ENCODE results near the gene FCER2. TPM values are rescaled to one million over a fixed set of nuclear protein-coding genes. Genes with fewer than 3 reads are reported as not detected.
A peak's percentile ranks its signal among the peaks of the same experiment; 100 is the strongest.

The FCER2 gene
- polyA plus RNA-seq, 2 donors, result 0.02 TPM; not detected in 1

- 50 to 58% methylated on average over 21 of the region's 21 CpGs for WGBS, 2 donors
- Histone ChIP-seq H3K36me3 (ENCODE audit: control insufficient read depth in 2 of 2, insufficient read depth in 2 of 2, low read length in 1 of 2) (no peaks in the 10 kb centered on the region), H3K4me1 (ENCODE audit: control insufficient read depth in 2 of 2, insufficient read depth in 2 of 2, low read length in 1 of 2) (peaks cover 0 to 3% of the 10 kb centered on the region in 2 donors), H3K27me3 (ENCODE audit: control insufficient read depth in 1 of 2, insufficient read depth in 2 of 2, low read length in 2 of 2) (no peaks in the 10 kb centered on the region), H3K4me3 (ENCODE audit: low read depth in 1 of 2, low read length in 2 of 2) (peak overlapping the region in 1 of 2 donors; percentile 5), H3K27ac (ENCODE audit: low read depth in 2 of 2, low read length in 1 of 2) (no peak overlapping the region), H3K9me3 (ENCODE audit: control insufficient read depth in 2 of 2, insufficient read depth in 1 of 2, low read depth in 1 of 2, low read length in 1 of 2) (no peaks in the 10 kb centered on the region)
Measured at GRCh38 chr19:7674010-7675005, 27.6 kb downstream of the FCER2 start.

DNA sequence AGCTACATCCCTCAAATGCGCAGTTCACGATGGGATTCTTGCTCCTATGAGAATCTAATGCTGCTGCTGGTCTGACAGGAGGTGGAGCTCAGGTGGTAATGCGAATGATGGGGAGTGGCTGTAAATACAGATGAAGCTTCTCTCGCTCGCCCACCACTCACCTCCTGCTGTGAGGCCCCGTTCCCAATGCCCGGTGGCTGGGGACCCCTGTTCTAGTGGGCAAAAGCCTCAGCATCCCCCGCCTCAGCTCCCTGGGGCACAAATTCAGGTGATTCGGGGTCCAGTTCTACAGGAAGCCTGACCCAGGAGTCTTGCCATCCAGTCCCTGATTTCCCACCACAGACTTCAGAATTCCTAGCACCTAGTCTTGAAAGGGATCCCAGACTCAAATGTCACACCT is 29.4 kb downstream of the FCER2 start:
- WGBS, 2 donors, result 44 to 47% methylated on average over 9 of the region's 9 CpGs
- no peaks in the 10 kb centered on the region for H3K36me3 ChIP-seq (ENCODE audit: control insufficient read depth in 2 of 2, insufficient read depth in 2 of 2, low read length in 1 of 2)
- no peak overlapping the region for H3K27ac ChIP-seq (ENCODE audit: low read depth in 2 of 2, low read length in 1 of 2)
- no peak overlapping the region for H3K4me3 ChIP-seq (ENCODE audit: low read depth in 1 of 2, low read length in 2 of 2)
- H3K4me1 ChIP-seq (ENCODE audit: control insufficient read depth in 2 of 2, insufficient read depth in 2 of 2, low read length in 1 of 2), result no peaks in the 10 kb centered on the region
- no peaks in the 10 kb centered on the region for H3K9me3 ChIP-seq (ENCODE audit: control insufficient read depth in 2 of 2, insufficient read depth in 1 of 2, low read depth in 1 of 2, low read length in 1 of 2)
- no peaks in the 10 kb centered on the region for H3K27me3 ChIP-seq (ENCODE audit: control insufficient read depth in 1 of 2, insufficient read depth in 2 of 2, low read length in 2 of 2)

DNA sequence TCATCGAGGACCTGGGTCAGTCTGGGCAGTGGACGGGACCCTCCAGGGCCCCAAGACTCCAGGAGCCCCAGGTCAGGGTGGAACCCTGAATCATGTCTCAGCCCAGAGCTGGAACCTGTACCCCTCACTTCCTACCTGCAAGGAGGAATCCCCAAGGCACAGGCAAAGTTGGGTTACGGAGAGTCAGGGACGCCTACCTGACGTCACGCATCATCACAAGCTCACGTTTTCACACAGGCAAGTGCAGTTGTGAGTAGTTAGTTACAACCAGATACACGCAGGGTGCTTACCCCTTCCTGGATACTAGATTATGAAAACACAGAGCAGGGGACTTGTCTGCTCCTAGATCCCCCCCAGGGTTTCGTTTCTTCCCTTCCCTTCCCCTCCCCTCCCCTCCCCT is 31.1 kb downstream of the FCER2 start:
- H3K36me3 ChIP-seq (ENCODE audit: control insufficient read depth in 2 of 2, insufficient read depth in 2 of 2, low read length in 1 of 2), result no peaks in the 10 kb centered on the region
- no peaks in the 10 kb centered on the region for H3K27me3 ChIP-seq (ENCODE audit: control insufficient read depth in 1 of 2, insufficient read depth in 2 of 2, low read length in 2 of 2)
- no peaks in the 10 kb centered on the region for H3K4me1 ChIP-seq (ENCODE audit: control insufficient read depth in 2 of 2, insufficient read depth in 2 of 2, low read length in 1 of 2)
- H3K27ac ChIP-seq (ENCODE audit: low read depth in 2 of 2, low read length in 1 of 2), result no peak overlapping the region
- no peaks in the 10 kb centered on the region for H3K9me3 ChIP-seq (ENCODE audit: control insufficient read depth in 2 of 2, insufficient read depth in 1 of 2, low read depth in 1 of 2, low read length in 1 of 2)
- no peak overlapping the region for H3K4me3 ChIP-seq (ENCODE audit: low read depth in 1 of 2, low read length in 2 of 2)
- WGBS, 2 donors, result 27 to 30% methylated on average over 9 of the region's 9 CpGs

DNA sequence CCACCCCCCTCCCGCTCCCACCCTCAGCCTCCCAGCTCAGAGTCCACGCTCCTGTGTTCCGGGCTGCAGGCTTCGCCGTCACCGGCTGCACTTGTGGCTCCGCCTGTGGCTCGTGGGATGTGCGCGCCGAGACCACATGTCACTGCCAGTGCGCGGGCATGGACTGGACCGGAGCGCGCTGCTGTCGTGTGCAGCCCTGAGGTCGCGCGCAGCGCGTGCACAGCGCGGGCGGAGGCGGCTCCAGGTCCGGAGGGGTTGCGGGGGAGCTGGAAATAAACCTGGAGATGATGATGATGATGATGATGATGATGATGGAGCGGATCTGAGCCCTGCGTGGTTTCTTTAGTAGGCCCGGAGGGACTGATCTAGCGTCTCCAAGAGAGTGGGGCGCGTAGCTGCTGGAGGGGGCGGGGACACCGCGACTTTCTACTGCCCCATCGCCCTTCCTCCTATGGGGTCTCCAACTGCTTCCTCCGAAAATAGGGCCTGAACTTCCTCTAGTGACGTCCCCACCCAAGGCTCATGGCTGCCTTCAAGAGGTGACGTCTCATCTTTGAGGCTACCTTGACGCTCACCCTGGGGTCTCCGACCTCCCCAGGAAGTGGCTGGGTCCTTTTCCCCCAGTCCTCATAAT is 31.7 kb downstream of the FCER2 start:
- no peaks in the 10 kb centered on the region for H3K9me3 ChIP-seq (ENCODE audit: control insufficient read depth in 2 of 2, insufficient read depth in 1 of 2, low read depth in 1 of 2, low read length in 1 of 2)
- no peak overlapping the region for H3K27ac ChIP-seq (ENCODE audit: low read depth in 2 of 2, low read length in 1 of 2)
- H3K36me3 ChIP-seq (ENCODE audit: control insufficient read depth in 2 of 2, insufficient read depth in 2 of 2, low read length in 1 of 2), result no peaks in the 10 kb centered on the region
- 3% methylated on average over 43 of the region's 43 CpGs for WGBS, 2 donors
- H3K27me3 ChIP-seq (ENCODE audit: control insufficient read depth in 1 of 2, insufficient read depth in 2 of 2, low read length in 2 of 2), result no peaks in the 10 kb centered on the region
- no peaks in the 10 kb centered on the region for H3K4me1 ChIP-seq (ENCODE audit: control insufficient read depth in 2 of 2, insufficient read depth in 2 of 2, low read length in 1 of 2)
- H3K4me3 ChIP-seq (ENCODE audit: low read depth in 1 of 2, low read length in 2 of 2), result no peak overlapping the region

- no peak overlapping the region for H3K27ac ChIP-seq (ENCODE audit: low read depth in 2 of 2, low read length in 1 of 2)
- 29 to 34% methylated on average over 9 of the region's 9 CpGs for WGBS, 2 donors
- H3K36me3 ChIP-seq (ENCODE audit: control insufficient read depth in 2 of 2, insufficient read depth in 2 of 2, low read length in 1 of 2), result no peaks in the 10 kb centered on the region
- H3K9me3 ChIP-seq (ENCODE audit: control insufficient read depth in 2 of 2, insufficient read depth in 1 of 2, low read depth in 1 of 2, low read length in 1 of 2), result no peaks in the 10 kb centered on the region
- H3K27me3 ChIP-seq (ENCODE audit: control insufficient read depth in 1 of 2, insufficient read depth in 2 of 2, low read length in 2 of 2), result no peaks in the 10 kb centered on the region
- H3K4me3 ChIP-seq (ENCODE audit: low read depth in 1 of 2, low read length in 2 of 2), result no peak overlapping the region
- no peaks in the 10 kb centered on the region for H3K4me1 ChIP-seq (ENCODE audit: control insufficient read depth in 2 of 2, insufficient read depth in 2 of 2, low read length in 1 of 2)
Measured at GRCh38 chr19:7669641-7670040, 32.3 kb downstream of the FCER2 start.

DNA sequence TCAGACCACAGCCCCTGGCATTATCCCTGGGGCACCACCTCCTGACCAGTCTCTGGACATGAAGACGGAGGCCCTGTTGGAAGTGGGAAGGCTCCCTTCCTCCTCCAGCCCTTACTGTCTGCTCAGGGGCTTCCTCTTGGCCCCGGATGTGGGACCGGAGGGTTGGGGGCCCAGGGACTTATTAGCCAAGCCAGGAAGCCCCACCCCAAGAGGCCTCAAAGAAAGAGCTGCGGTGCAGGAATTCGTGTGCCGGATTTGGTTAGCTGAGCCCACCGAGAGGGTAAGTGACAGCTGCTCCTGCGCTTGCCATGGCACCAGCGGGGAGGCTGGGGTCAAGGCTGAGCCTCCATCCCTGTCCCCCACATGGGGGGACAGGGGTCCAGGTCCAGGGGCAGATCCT is 33.1 kb downstream of the FCER2 start, which contains the start of gene RETN:
TSS of gene RETN (plus strand) at position 208 of the 400 bp plus-strand sequence. CDS start 278 bp downstream, outside the sequence.
- H3K9me3 ChIP-seq (ENCODE audit: control insufficient read depth in 2 of 2, insufficient read depth in 1 of 2, low read depth in 1 of 2, low read length in 1 of 2), result no peaks in the 10 kb centered on the region
- no peaks in the 10 kb centered on the region for H3K36me3 ChIP-seq (ENCODE audit: control insufficient read depth in 2 of 2, insufficient read depth in 2 of 2, low read length in 1 of 2)
- WGBS, 2 donors, result 62 to 68% methylated on average over 9 of the region's 9 CpGs
- H3K4me1 ChIP-seq (ENCODE audit: control insufficient read depth in 2 of 2, insufficient read depth in 2 of 2, low read length in 1 of 2), result no peaks in the 10 kb centered on the region
- no peak within 1 kb of the TSS for H3K4me3 ChIP-seq (ENCODE audit: low read depth in 1 of 2, low read length in 2 of 2)
- H3K27ac ChIP-seq (ENCODE audit: low read depth in 2 of 2, low read length in 1 of 2), result no peak within 1 kb of the TSS
- no peaks in the 10 kb centered on the region for H3K27me3 ChIP-seq (ENCODE audit: control insufficient read depth in 1 of 2, insufficient read depth in 2 of 2, low read length in 2 of 2)

DNA sequence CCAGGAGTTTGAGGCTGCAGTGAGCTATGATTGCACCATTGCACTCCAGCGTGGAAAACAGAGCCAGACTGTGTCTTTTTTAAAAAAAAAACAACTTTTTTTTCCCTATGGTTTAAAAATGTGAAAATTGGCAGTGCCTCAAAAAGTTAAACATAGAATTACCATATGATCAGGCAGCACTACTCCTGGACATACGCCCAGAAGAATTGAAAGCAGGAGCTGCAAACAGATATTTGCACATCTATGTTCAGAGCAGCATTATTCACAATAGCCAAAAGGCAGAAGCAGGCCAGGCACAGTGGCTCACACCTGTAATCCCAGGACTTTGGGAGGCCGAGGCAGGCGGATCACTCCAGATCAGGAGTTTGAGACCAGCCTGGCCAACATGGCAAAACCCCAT is 36.9 kb downstream of the FCER2 start:
- Histone ChIP-seq H3K4me3 (ENCODE audit: low read depth in 1 of 2, low read length in 2 of 2) (no peak overlapping the region), H3K36me3 (ENCODE audit: control insufficient read depth in 2 of 2, insufficient read depth in 2 of 2, low read length in 1 of 2) (no peaks in the 10 kb centered on the region), H3K4me1 (ENCODE audit: control insufficient read depth in 2 of 2, insufficient read depth in 2 of 2, low read length in 1 of 2) (no peaks in the 10 kb centered on the region), H3K27ac (ENCODE audit: low read depth in 2 of 2, low read length in 1 of 2) (no peak overlapping the region), H3K9me3 (ENCODE audit: control insufficient read depth in 2 of 2, insufficient read depth in 1 of 2, low read depth in 1 of 2, low read length in 1 of 2) (no peaks in the 10 kb centered on the region), H3K27me3 (ENCODE audit: control insufficient read depth in 1 of 2, insufficient read depth in 2 of 2, low read length in 2 of 2) (no peaks in the 10 kb centered on the region)
- 27 to 36% methylated on average over 4 of the region's 4 CpGs for WGBS, 2 donors

- no peaks in the 10 kb centered on the region for H3K27me3 ChIP-seq (ENCODE audit: control insufficient read depth in 1 of 2, insufficient read depth in 2 of 2, low read length in 2 of 2)
- H3K4me3 ChIP-seq (ENCODE audit: low read depth in 1 of 2, low read length in 2 of 2), result no peak overlapping the region
- H3K4me1 ChIP-seq (ENCODE audit: control insufficient read depth in 2 of 2, insufficient read depth in 2 of 2, low read length in 1 of 2), result no peaks in the 10 kb centered on the region
- no peak overlapping the region for H3K27ac ChIP-seq (ENCODE audit: low read depth in 2 of 2, low read length in 1 of 2)
- H3K9me3 ChIP-seq (ENCODE audit: control insufficient read depth in 2 of 2, insufficient read depth in 1 of 2, low read depth in 1 of 2, low read length in 1 of 2), result no peaks in the 10 kb centered on the region
- 69 to 71% methylated on average over 7 of the region's 7 CpGs for WGBS, 2 donors
- no peaks in the 10 kb centered on the region for H3K36me3 ChIP-seq (ENCODE audit: control insufficient read depth in 2 of 2, insufficient read depth in 2 of 2, low read length in 1 of 2)
Measured at GRCh38 chr19:7663706-7664105, 38.2 kb downstream of the FCER2 start.

GRCh38 chr19:7662657-7663056 is 39.3 kb downstream of the FCER2 start:
- Histone ChIP-seq H3K27ac (ENCODE audit: low read depth in 2 of 2, low read length in 1 of 2) (no peak overlapping the region), H3K9me3 (ENCODE audit: control insufficient read depth in 2 of 2, insufficient read depth in 1 of 2, low read depth in 1 of 2, low read length in 1 of 2) (no peaks in the 10 kb centered on the region), H3K27me3 (ENCODE audit: control insufficient read depth in 1 of 2, insufficient read depth in 2 of 2, low read length in 2 of 2) (no peaks in the 10 kb centered on the region), H3K4me1 (ENCODE audit: control insufficient read depth in 2 of 2, insufficient read depth in 2 of 2, low read length in 1 of 2) (no peaks in the 10 kb centered on the region), H3K4me3 (ENCODE audit: low read depth in 1 of 2, low read length in 2 of 2) (no peak overlapping the region), H3K36me3 (ENCODE audit: control insufficient read depth in 2 of 2, insufficient read depth in 2 of 2, low read length in 1 of 2) (no peaks in the 10 kb centered on the region)
- 68 to 75% methylated on average over 14 of the region's 14 CpGs for WGBS, 2 donors
